ENCODE data around the gene RAB11FIP3. TPM values are rescaled to one million over a fixed set of nuclear protein-coding genes. Genes with fewer than 3 reads are reported as not detected.
A peak's percentile ranks its signal among the peaks of the same experiment; 100 is the strongest.

RAB11FIP3 gene
- total RNA-seq, 2 experiments from 2014 or later: 25.9 to 32.1 TPM

DNA sequence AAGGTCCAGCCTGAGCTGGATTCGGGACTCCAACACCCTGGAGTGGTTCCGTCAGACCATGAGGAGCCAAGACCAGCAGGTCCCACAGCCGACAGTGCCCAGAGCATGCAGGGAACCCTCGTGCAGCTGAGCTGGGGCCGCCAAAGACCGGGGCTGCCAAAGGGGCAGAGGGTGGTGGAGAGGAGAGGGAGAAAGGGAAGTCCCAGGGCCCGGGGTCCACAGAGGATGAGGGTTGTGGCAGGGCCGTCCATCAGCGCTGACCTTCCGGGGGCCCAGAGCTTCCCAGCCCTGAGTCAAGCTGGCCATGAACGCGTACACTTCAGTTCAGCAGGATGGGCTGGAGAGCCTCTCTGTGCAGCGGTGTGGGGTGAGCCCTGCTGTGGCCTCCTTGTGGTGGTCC is 95.4 kb downstream of the RAB11FIP3 start:
- Mint-ChIP-seq H3K9me3 (ENCODE audit: low read depth) (no peaks in the 10 kb centered on the region), H3K36me3 (peaks cover 2% of the 10 kb centered on the region), H3K4me1 (peaks cover 23% of the 10 kb centered on the region), H3K4me3 (no peak overlapping the region), H3K27me3 (no peaks in the 10 kb centered on the region), H3K27ac (peak overlapping the region; percentile 15)
- CTCF ChIA-PET: no interaction called here
- DNase-seq: no peak
- no peak for ATAC-seq

GRCh38 chr16:521381-522210 is 96.1 kb downstream of the RAB11FIP3 start:
- Mint-ChIP-seq H3K27me3 (no peaks in the 10 kb centered on the region), H3K36me3 (peaks cover 2% of the 10 kb centered on the region), H3K9me3 (ENCODE audit: low read depth) (no peaks in the 10 kb centered on the region), H3K4me1 (peaks cover 31% of the 10 kb centered on the region), H3K27ac (no peak overlapping the region), H3K4me3 (no peak overlapping the region)
- CTCF ChIA-PET: no interaction called here
- DNase-seq (no peak), ATAC-seq (no peak)

DNA sequence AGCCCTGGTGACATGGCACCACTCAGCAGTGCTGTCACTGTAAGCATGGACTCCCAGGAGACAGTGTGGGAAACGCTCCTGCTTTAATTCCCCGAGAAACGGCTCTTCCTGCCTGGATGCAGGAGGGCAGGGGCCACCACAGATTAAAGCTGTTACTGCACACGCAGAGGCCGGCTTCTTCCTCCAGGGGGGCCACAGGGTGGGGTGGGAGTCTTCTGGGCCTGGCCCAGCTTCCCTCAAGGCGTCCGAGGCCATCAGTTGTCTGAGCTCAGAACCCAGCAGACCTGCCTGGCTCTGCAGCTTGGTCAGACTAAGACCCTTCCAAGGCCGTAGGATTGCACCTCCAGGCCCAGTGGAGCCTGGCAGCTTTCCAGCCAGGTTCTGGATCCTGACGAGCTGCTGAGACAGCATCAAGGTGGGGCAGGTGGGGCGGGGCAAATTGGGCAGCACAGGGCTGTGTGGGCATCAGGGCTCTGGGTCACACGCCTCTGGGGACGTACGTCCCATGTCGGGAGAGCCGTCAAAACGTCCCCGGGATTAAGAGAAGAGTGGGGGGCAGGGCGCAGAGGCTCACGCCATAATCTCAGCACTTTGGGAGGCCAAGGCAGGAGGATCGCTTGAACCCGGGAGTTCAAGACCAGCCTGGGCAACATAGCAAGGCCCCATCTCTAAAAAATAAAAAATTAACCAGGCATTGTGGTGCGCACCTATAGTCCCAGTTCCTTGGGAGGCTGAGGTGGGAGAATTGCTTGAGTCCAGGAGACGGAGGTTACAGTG is 97.1 kb downstream of the RAB11FIP3 start:
- no peak for DNase-seq
- ATAC-seq: no peak
- no peak overlapping the region for H3K4me3 Mint-ChIP-seq
- H3K27ac Mint-ChIP-seq: peak overlapping the region; percentile 60
- no peaks in the 10 kb centered on the region for H3K9me3 Mint-ChIP-seq (ENCODE audit: low read depth)
- no peaks in the 10 kb centered on the region for H3K27me3 Mint-ChIP-seq
- H3K36me3 Mint-ChIP-seq: peaks cover 2% of the 10 kb centered on the region
- CTCF ChIA-PET: no interaction called here
- peaks cover 32% of the 10 kb centered on the region for H3K4me1 Mint-ChIP-seq

DNA sequence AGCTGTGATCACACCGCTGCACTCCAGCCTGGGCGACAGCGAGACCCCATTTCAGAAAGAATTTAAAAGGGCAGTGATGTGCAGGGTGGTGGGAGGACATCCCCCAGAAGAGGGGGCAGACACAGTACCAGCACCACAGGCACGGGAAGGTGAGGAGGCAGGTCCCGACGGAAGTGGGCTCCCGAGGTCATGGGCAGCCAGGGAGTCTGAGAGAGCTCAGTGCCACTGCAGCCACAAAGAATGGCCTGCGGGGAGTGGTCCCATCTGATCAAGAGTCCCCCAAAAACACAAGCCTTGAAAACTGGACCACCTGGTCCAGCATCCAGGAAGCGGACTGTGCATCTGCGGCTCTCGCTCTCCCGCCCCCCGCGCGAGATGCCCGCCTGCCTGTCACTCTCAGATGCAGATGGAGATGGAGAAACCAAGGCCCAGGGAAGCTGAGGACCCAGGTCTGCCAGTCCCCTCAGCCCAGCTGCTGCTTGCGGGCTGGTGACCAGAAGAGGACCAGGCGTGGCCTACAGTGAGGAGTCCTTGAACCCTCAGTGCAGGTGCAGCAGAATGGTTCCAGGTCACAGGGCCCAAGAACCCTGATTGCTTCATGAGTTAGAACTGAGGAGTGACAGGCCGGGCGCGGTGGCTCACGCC is 97.8 kb downstream of the RAB11FIP3 start:
- ATAC-seq (no peak), DNase-seq (no peak)
- Mint-ChIP-seq H3K27ac (peak overlapping the region; percentile 60), H3K9me3 (ENCODE audit: low read depth) (no peaks in the 10 kb centered on the region), H3K36me3 (peaks cover 2% of the 10 kb centered on the region), H3K4me1 (peaks cover 32% of the 10 kb centered on the region), H3K4me3 (no peak overlapping the region), H3K27me3 (no peaks in the 10 kb centered on the region)
- CTCF ChIA-PET: no interaction called here

DNA sequence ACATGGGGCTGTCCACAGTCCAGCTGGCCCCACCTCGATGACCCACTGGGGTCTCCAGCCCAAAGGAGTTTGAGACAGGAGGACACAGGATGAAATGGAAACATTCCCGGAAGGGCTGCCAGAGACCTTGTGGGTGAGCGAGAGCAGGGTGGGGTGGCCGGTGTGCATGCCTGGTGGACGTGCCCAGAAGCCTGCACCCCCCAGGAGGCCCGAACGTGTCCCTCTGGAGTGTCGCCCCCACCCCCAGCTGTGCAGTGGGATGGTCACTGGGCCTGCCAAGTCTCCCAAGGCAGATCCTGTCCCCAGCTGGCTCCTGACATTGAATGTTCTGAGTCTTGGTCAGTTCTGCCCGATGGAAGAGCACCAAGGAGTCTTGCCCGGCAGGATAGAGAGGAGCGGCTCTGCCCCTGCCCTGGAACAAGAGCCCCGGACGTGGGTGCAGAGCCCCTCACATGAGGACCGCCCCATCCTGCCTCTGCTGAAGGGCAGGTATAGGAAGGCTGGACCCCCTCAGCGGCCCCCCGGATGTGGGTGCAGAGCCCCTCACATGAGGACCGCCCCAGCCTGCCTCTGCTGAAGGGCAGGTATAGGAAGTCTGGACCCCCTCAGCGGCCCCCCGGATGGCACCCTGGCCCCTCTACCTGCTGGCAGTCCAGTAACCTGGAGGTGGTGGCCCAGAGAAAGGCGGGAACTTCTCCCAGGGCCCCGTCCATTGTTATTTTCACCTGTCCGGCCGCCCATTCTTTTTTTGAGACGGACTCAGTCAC is 99.0 kb downstream of the RAB11FIP3 start:
- no peaks in the 10 kb centered on the region for H3K27me3 Mint-ChIP-seq
- no peak overlapping the region for H3K4me3 Mint-ChIP-seq
- ATAC-seq (no peak), DNase-seq (no peak)
- peak overlapping the region; percentile 96 for H3K27ac Mint-ChIP-seq
- no peaks in the 10 kb centered on the region for H3K9me3 Mint-ChIP-seq (ENCODE audit: low read depth)
- CTCF ChIA-PET: no interaction called here
- H3K36me3 Mint-ChIP-seq: peaks cover 2% of the 10 kb centered on the region
- H3K4me1 Mint-ChIP-seq: peaks cover 37% of the 10 kb centered on the region

GRCh38 chr16:525123-525519 is 99.7 kb downstream of the RAB11FIP3 start:
- Mint-ChIP-seq H3K9me3 (ENCODE audit: low read depth) (no peaks in the 10 kb centered on the region), H3K4me1 (peaks cover 44% of the 10 kb centered on the region), H3K27ac (peak overlapping the region; percentile 96), H3K27me3 (no peaks in the 10 kb centered on the region), H3K36me3 (peaks cover 2% of the 10 kb centered on the region), H3K4me3 (peak overlapping the region; percentile 77)
- ATAC-seq (no peak), DNase-seq (no peak)
- CTCF ChIA-PET: no interaction called here

- DNase-seq: peak; percentile 91
- Mint-ChIP-seq H3K27ac (peak overlapping the region; percentile 96), H3K4me3 (peak overlapping the region; percentile 77), H3K36me3 (peaks cover 2% of the 10 kb centered on the region), H3K27me3 (no peaks in the 10 kb centered on the region), H3K9me3 (ENCODE audit: low read depth) (no peaks in the 10 kb centered on the region), H3K4me1 (peaks cover 47% of the 10 kb centered on the region)
- peak; percentile 58 for ATAC-seq
- CTCF ChIA-PET: interaction anchor here (1.2 to 2.5 kb wide), 2 partner anchors 133 to 143 kb away, joined by 4 to 7 read pairs; partner anchors contain the start of gene PGAP6
Observed at GRCh38 chr16:525520-526180, 100.2 kb downstream of the RAB11FIP3 start.

- H3K36me3 Mint-ChIP-seq: peaks cover 2% of the 10 kb centered on the region
- DNase-seq (peak; percentile 59), ATAC-seq (no peak)
- H3K27me3 Mint-ChIP-seq: no peaks in the 10 kb centered on the region
- CTCF ChIA-PET: interaction anchor here (1.2 to 2.5 kb wide), 5 partner anchors 11 to 144 kb away, joined by 3 to 7 read pairs (median 4); partner anchors contain the start of genes METTL26 and PGAP6
- peak overlapping the region; percentile 96 for H3K27ac Mint-ChIP-seq
- H3K4me1 Mint-ChIP-seq: peaks cover 49% of the 10 kb centered on the region
- H3K9me3 Mint-ChIP-seq (ENCODE audit: low read depth): no peaks in the 10 kb centered on the region
- peak overlapping the region; percentile 77 for H3K4me3 Mint-ChIP-seq
Observed at GRCh38 chr16:526181-527014, 100.9 kb downstream of the RAB11FIP3 start.

DNA sequence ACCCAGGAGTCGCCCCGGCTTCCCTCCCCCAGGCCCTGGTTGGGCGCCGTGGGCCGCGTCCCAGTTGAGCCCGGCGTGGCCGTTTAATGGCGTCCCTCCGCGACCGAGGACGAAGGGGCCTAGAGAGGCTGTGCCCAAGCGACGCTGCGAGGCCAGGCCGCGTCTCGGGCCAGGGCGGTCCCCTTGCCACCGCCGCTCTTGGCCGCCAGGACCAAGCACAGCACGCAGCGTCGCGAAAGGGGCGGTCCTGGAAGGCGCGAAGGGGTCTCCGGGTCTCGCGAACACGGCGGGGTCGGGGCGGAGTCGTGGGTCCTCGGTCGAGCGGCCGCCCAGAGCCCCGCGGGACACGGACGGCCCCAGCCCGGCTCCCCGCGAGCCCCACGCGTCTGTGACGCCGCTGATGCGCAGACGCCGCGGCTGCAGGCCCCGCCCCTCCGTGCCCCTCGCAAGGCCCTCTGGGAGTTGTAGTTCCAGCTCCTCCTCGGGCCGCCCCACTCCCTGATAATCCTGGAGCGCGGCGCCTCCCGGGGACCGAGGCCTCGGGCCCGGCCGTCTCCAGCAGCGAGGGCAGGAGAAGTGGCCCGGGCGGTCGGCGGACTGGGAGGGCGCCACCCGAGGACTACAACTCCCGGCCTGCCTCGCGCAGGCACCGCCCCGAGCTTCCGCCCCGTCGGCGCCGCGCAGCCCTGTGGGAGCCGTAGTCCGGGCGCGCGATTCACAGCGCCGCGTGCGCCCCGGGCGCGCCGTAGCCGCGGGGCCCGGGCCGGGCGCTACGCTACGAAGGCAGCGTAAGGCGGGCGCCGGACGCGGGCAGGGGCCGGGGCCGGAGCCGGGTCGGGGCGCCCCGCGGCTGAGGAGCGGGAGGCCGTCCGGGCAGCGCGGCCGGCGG is 101.8 kb downstream of the RAB11FIP3 start, which contains the start of gene CAPN15:
Gene CAPN15, plus strand, starts transcription at position 698 of the 889 bp plus-strand sequence. CDS start 19,127 bp downstream, outside the sequence.
- Mint-ChIP-seq H3K27me3 (no peaks in the 10 kb centered on the region), H3K4me3 (peak within 1 kb of the TSS; percentile 92), H3K9me3 (ENCODE audit: low read depth) (no peaks in the 10 kb centered on the region), H3K36me3 (peaks cover 2% of the 10 kb centered on the region), H3K4me1 (peaks cover 49% of the 10 kb centered on the region), H3K27ac (peak within 1 kb of the TSS; percentile 96)
- peak; percentile 89 for DNase-seq
- peak; percentile 77 for ATAC-seq
- CTCF ChIA-PET: interaction anchor here (1.2 to 2.5 kb wide), 4 partner anchors 12 to 145 kb away, joined by 3 to 7 read pairs (median 4); partner anchors contain the start of genes METTL26 and PGAP6

- Mint-ChIP-seq H3K36me3 (peaks cover 2% of the 10 kb centered on the region), H3K27ac (peak overlapping the region; percentile 95), H3K27me3 (no peaks in the 10 kb centered on the region), H3K4me3 (peak overlapping the region; percentile 92), H3K4me1 (peaks cover 46% of the 10 kb centered on the region), H3K9me3 (ENCODE audit: low read depth) (no peaks in the 10 kb centered on the region)
- CTCF ChIA-PET: interaction anchor here (1.2 to 1.7 kb wide), 4 partner anchors 13 to 121 kb away, joined by 3 to 4 read pairs (median 4); partner anchors contain the start of genes METTL26 and WDR90
- peak; percentile 69 for DNase-seq
- peak; percentile 11 for ATAC-seq
Observed at GRCh38 chr16:528111-529011, 102.9 kb downstream of the RAB11FIP3 start.
